DND-41 (cell line): ENCODE results near the gene ELK1.

Source experiments
- ATAC-seq: fragments of 200-7000 bp; cut with Tn5 transposase; 3 replicates; pipeline ENCODE4 v1.9.1; 2021; ENCODE audit warnings: low read depth; ENCODE audit not compliant: insufficient read depth
- DNase-seq: peaks from one replicate; pipeline ENCODE4 v3.0.0-alpha.2; 2020
- H2AFZ ChIP-seq: 2 replicates; pipeline ENCODE4 v1.6.0; 2012; ENCODE audit warnings: low read depth, low read length
- H3K27ac ChIP-seq: 2 replicates; pipeline ENCODE4 v1.5.1; 2012; ENCODE audit warnings: low read length, inconsistent platforms
- H3K27me3 ChIP-seq: fragments of 200-600 bp; sonication (generic); 2 replicates; pipeline ENCODE4 v1.6.0; 2012; ENCODE audit warnings: low read length, mild to moderate bottlenecking, inconsistent platforms; ENCODE audit not compliant: insufficient read depth, poor library complexity
- H3K36me3 ChIP-seq: 2 replicates; pipeline ENCODE4 v1.5.1; 2012; ENCODE audit warnings: low read length, inconsistent platforms; ENCODE audit not compliant: insufficient read depth
- H3K4me1 ChIP-seq: 2 replicates; pipeline ENCODE4 v1.5.1; 2012; ENCODE audit warnings: mild to moderate bottlenecking, low read length; ENCODE audit not compliant: insufficient read depth
- H3K4me2 ChIP-seq: 2 replicates; pipeline ENCODE4 v1.6.0; 2012; ENCODE audit warnings: mild to moderate bottlenecking, moderate library complexity, low read length, inconsistent platforms; ENCODE audit not compliant: insufficient read depth
- H3K4me3 ChIP-seq, 2 experiments: fragments of 200-600 bp in 1 of 2; shearing (Covaris generic) in 1 of 2; 2 replicates each; pipeline ENCODE4 v1.5.1; 2012 to 2016; ENCODE audit warnings: inconsistent platforms in 2 of 2, low read length in 2 of 2, mild to moderate bottlenecking in 2 of 2, low read depth in 1 of 2, moderate library complexity in 1 of 2
- H3K79me2 ChIP-seq: 2 replicates; pipeline ENCODE4 v1.6.0; 2012; ENCODE audit warnings: low read length, inconsistent platforms; ENCODE audit not compliant: insufficient read depth
- H3K9ac ChIP-seq: 2 replicates; pipeline ENCODE4 v1.6.0; 2012; ENCODE audit warnings: low read depth, mild to moderate bottlenecking, inconsistent platforms, low read length, moderate library complexity
- H3K9me3 ChIP-seq: 2 replicates; pipeline ENCODE4 v1.5.1; 2012; ENCODE audit warnings: low read length, moderate library complexity, mild to moderate bottlenecking, inconsistent platforms; ENCODE audit not compliant: insufficient read depth, severe bottlenecking
- H4K20me1 ChIP-seq: 2 replicates; pipeline ENCODE4 v1.6.0; 2012; ENCODE audit warnings: low read length; ENCODE audit not compliant: insufficient read depth
- EZH2 ChIP-seq: IDR thresholded peaks from 3 replicates; pipeline ENCODE4 v1.6.1; 2012; ENCODE audit warnings: borderline replicate concordance, low read depth, mild to moderate bottlenecking, moderate library complexity, low read length, inconsistent platforms; ENCODE audit not compliant: severe bottlenecking
- TF ChIP-seq, protein P1 (sequence below): IDR thresholded peaks from 2 replicates; pipeline ENCODE4 v1.5.1; 2012; ENCODE audit warnings: borderline replicate concordance, low read length, moderate library complexity, mild to moderate bottlenecking; ENCODE audit not compliant: poor library complexity, severe bottlenecking; ENCODE audit errors: extremely low read depth

Gene ELK1

DNA sequence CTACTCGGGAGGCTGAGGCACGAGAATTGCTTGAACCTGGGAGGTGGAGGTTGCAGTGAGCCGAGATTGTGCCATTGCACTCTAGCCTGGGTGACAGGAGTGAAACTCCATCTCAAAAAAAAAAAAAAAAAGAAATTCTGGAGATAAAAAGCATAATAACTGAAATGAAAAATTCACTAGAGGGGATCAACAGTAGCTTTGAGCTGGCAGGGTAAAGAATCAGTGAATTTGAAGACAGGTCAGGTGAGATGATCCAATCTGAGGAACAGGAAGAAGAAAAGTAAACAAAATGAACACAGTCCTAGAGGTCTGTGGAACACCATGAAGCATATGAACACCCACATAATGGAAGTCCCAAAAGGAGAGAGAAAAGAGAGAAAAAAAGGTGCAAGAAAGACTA, 53.1 kb downstream of the ELK1 start:
- Histone ChIP-seq H3K36me3 (no peaks in the 10 kb centered on the region), H3K4me1 (peaks cover 13% of the 10 kb centered on the region), H3K9me3 (peaks cover 2% of the 10 kb centered on the region), H3K79me2 (no peaks in the 10 kb centered on the region), H3K9ac (no peak overlapping the region), H2AFZ (no peak overlapping the region), H3K4me3 (no peak overlapping the region), H3K4me2 (no peak overlapping the region), H3K27me3 (no peaks in the 10 kb centered on the region), H4K20me1 (no peaks in the 10 kb centered on the region), H3K27ac (no peak overlapping the region)
- DNase-seq (no peak), ATAC-seq (no peak)
- TF ChIP-seq, protein P1, sequence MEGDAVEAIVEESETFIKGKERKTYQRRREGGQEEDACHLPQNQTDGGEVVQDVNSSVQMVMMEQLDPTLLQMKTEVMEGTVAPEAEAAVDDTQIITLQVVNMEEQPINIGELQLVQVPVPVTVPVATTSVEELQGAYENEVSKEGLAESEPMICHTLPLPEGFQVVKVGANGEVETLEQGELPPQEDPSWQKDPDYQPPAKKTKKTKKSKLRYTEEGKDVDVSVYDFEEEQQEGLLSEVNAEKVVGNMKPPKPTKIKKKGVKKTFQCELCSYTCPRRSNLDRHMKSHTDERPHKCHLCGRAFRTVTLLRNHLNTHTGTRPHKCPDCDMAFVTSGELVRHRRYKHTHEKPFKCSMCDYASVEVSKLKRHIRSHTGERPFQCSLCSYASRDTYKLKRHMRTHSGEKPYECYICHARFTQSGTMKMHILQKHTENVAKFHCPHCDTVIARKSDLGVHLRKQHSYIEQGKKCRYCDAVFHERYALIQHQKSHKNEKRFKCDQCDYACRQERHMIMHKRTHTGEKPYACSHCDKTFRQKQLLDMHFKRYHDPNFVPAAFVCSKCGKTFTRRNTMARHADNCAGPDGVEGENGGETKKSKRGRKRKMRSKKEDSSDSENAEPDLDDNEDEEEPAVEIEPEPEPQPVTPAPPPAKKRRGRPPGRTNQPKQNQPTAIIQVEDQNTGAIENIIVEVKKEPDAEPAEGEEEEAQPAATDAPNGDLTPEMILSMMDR: no peak
- no peak for TF ChIP-seq EZH2

DNA sequence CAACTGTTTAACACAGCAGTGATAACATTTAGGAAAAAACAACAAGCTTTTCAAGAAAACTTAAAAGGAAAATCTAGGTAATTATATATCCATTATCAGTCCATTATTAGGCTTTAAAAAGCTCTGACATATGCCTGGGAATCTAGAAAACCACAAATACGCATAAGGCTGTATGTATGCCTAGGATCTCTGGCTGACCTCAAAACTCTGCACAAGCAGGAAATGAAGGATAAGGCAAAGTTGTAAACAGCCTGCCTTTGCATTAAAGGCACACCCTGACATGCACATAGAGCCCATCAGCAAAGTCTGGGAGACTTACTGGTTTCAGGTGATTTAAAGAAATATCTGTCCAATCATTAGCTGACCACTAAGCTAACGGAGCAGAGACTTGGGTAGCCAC, 54.1 kb downstream of the ELK1 start:
- H3K36me3 ChIP-seq: no peaks in the 10 kb centered on the region

DNA sequence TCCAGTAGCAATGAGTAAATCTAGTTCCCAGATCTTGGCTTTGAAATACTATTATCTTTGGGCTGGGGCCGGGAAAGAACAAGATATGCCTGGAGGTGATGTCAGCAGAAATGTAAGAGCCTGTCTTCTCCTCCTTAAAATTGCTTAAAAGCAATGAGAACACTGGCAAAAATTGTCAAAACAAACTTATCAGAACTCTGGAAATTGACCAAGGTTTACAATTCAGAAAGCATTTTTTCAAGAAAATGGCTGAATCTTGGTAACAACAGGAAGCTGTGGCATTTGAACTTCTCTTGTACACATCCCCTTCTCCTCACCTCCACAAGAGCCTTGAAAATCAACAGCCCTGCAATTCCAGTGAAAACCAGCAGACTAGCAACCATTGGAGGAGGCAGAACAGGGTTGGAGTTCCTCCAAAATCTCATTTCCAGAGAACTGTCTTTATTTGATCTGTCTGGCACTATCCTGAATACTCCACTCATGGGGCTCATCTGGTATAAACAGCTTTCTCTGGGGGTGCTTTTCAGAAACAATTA, 54.6 kb downstream of the ELK1 start:
- H3K9ac ChIP-seq: no peak overlapping the region
- no peak overlapping the region for H3K4me2 ChIP-seq
- H3K4me1 ChIP-seq: peaks cover 13% of the 10 kb centered on the region
- no peaks in the 10 kb centered on the region for H3K36me3 ChIP-seq
- peaks cover 2% of the 10 kb centered on the region for H3K9me3 ChIP-seq
- peak overlapping the region; percentile 36; the same call in 1 of the 2 replicates for H3K27ac ChIP-seq
- H3K27me3 ChIP-seq: no peaks in the 10 kb centered on the region
- TF ChIP-seq, protein P1: no peak
- no peak for TF ChIP-seq EZH2
- H2AFZ ChIP-seq: peak overlapping the region; percentile 39; the same call in 1 of the 2 replicates
- no peaks in the 10 kb centered on the region for H4K20me1 ChIP-seq
- no peak overlapping the region for H3K4me3 ChIP-seq
- DNase-seq: no peak
- 0 out of 3 replicates have a peak, but pooled peaks have one; percentile 27 for ATAC-seq
- H3K79me2 ChIP-seq: no peaks in the 10 kb centered on the region

More for the DNA sequence above, 54.1 kb downstream of the ELK1 start:
- Histone ChIP-seq H3K9me3 (peaks cover 2% of the 10 kb centered on the region), H2AFZ (peak overlapping the region; percentile 39; the same call in 1 of the 2 replicates), H3K79me2 (no peaks in the 10 kb centered on the region), H3K9ac (no peak overlapping the region), H3K4me3 (no peak overlapping the region), H3K27me3 (no peaks in the 10 kb centered on the region), H3K4me1 (peaks cover 13% of the 10 kb centered on the region), H3K4me2 (no peak overlapping the region), H4K20me1 (no peaks in the 10 kb centered on the region), H3K27ac (peak overlapping the region; percentile 36; the same call in 1 of the 2 replicates)
- DNase-seq: no peak
- peak; percentile 64; the same call in 2 of the 3 replicates for ATAC-seq
- TF ChIP-seq, protein P1: no peak
- no peak for TF ChIP-seq EZH2

DNA sequence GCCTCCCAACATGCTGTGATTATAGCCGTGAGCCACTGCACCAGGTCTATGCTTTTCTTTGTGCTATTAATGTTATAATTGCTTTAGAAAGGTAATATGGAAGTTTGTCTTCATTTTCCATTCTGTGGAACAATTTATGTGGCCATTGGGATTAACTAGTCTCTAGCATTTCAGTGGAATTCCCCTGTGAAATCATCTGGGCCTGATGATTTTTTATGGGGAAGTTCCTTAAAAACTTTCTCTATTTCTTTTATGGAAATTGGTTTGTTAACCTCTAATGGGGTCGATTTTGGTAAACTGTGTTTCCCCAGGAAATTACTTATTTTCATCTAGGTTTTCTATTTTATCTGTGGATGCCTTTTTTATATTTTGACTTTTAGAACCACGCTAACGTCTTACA, 56.8 kb downstream of the ELK1 start:
- no peak for ATAC-seq
- H3K4me2 ChIP-seq: no peak overlapping the region
- H3K4me3 ChIP-seq: no peak overlapping the region
- peaks cover 2% of the 10 kb centered on the region for H3K9me3 ChIP-seq
- no peaks in the 10 kb centered on the region for H3K27me3 ChIP-seq
- no peak overlapping the region for H3K9ac ChIP-seq
- TF ChIP-seq, protein P1: no peak
- no peak for TF ChIP-seq EZH2
- no peaks in the 10 kb centered on the region for H3K36me3 ChIP-seq
- H3K4me1 ChIP-seq: peaks cover 13% of the 10 kb centered on the region
- no peak overlapping the region for H3K27ac ChIP-seq
- no peaks in the 10 kb centered on the region for H3K79me2 ChIP-seq
- no peaks in the 10 kb centered on the region for H4K20me1 ChIP-seq
- H2AFZ ChIP-seq: no peak overlapping the region
- no peak for DNase-seq
